Esophagus squamous epithelium (tissue), 5 donors: ENCODE results near the gene FOXP4. TPM values are rescaled to one million over a fixed set of nuclear protein-coding genes. Genes with fewer than 3 reads are reported as not detected.

Source experiments
- DNase-seq: peaks from one replicate; lab custom pipeline; 2025; lab: John Stamatoyannopoulos, UW
- H3K27ac ChIP-seq, 4 donors: fragments of 200-600 bp; sonication (generic); one replicate each; pipeline ENCODE4 v1.5.1; 2016 to 2019; ENCODE audit warnings: mild to moderate bottlenecking in 1 of 4
- H3K27me3 ChIP-seq, 4 donors: fragments of 200-600 bp; sonication (generic); 1 replicate in 3 of 4; 2 replicates in 1 of 4; pipeline versions ENCODE4 v1.5.1 to v1.6.0; 2017 to 2021; ENCODE audit warnings: antibody characterized with exemption in 1 of 4
- H3K36me3 ChIP-seq, 3 donors: fragments of 200-600 bp; sonication (generic); one replicate each; pipeline ENCODE4 v1.5.1; 2016 to 2019
- H3K4me1 ChIP-seq, 3 donors: fragments of 200-600 bp; sonication (generic); one replicate each; pipeline ENCODE4 v1.5.1; 2017 to 2019
- H3K4me3 ChIP-seq, 4 donors: fragments of 200-600 bp; sonication (generic); 1 replicate in 3 of 4; 2 replicates in 1 of 4; pipeline ENCODE4 v1.5.1; 2016 to 2019; ENCODE audit warnings: mild to moderate bottlenecking in 2 of 4, moderate library complexity in 1 of 4
- H3K9me3 ChIP-seq, 3 donors: fragments of 200-600 bp; sonication (generic); one replicate each; pipeline ENCODE4 v1.5.1; 2016 to 2019
- CTCF ChIP-seq, 6 experiments: fragments of 450-650 bp in 4 of 6; fragments of 200-600 bp in 2 of 6; sonication (generic) in 2 of 6; IDR thresholded peaks; one replicate each; pipeline ENCODE4 v1.5.1; 2016 to 2019; ENCODE audit warnings: antibody characterized with exemption in 6 of 6, mild to moderate bottlenecking in 4 of 6, moderate library complexity in 4 of 6
- POLR2A ChIP-seq, 4 donors: fragments of 450-650 bp; IDR thresholded peaks; one replicate each; pipeline ENCODE4 v1.6.1; 2017; ENCODE audit warnings: antibody characterized with exemption in 4 of 4, mild to moderate bottlenecking in 4 of 4, moderate library complexity in 3 of 4
- WGBS, 2 donors: methylation state at CpG; one replicate each; pipeline ENCODE4 v1.1.5; 2018; 5-methylcytosine and 5-hydroxymethylcytosine counted together
- intact Hi-C: fragments of 100-400 bp; cut with DNase I; formaldehyde crosslinking; loops from one replicate; pipeline ENCODE4 v1.15.0; 2022
- total RNA-seq, 4 donors: library from RNA; depleted of rRNA; stranded (reverse); fragments of >200 nt; gene quantifications; one replicate each; pipeline ENCODE4 v1.1.0, GENCODE V29; 2016
- donor health status: DM: yes; HTN: yes; CAD: no.

FOXP4 gene
- total RNA-seq, 4 donors from 2014 or later, result 2.2 to 10.3 (median 6.8) TPM

DNA sequence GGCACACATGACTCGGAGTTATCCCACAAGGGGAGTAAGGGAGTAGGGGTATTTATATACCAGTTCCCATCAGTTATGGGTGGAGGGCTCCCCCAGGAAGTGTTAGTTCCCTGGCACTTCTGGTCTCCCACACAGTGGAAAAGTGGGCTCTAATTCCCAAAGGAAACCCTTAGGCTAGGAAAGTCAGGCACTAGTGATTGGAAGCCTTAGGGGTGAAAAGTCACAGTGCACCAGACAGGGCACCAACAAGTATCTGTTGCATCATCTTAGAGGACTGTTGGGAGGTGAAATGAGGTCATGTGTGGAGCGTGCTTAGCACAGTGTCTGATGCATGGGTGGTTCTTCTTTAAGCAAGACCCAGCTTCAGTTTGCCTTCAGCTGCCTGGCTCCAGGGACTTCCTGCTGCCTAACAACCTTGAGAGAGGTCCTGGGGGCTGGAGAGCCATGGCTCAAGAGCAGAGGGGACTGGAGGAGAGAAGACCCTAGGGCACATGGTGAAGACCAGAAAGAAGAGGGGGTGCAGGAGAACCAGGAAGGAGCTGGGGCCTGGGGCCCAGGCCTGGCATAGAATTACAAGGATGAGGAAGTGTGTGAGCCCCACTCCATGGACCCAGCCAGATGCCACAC is 7.5 kb upstream of the FOXP4 start:
- Histone ChIP-seq H3K27ac (no peak overlapping the region), H3K27me3 (peaks cover 0 to 37% (median 0%) of the 10 kb centered on the region in 4 donors), H3K36me3 (no peaks in the 10 kb centered on the region), H3K9me3 (no peaks in the 10 kb centered on the region), H3K4me3 (no peak overlapping the region), H3K4me1 (peaks cover 7 to 28% (median 10%) of the 10 kb centered on the region in 3 donors)
- TF ChIP-seq CTCF (IDR thresholded peaks at IDR 0.05) (no peak), POLR2A (IDR thresholded peaks at IDR 0.05) (no peak)
- 66 to 80% methylated on average over 2 of the region's 2 CpGs for WGBS, 2 donors
- intact Hi-C loops, result no loop called here
- DNase-seq, result no peak

- H3K4me3 ChIP-seq, result no peak overlapping the region
- no peak overlapping the region for H3K27ac ChIP-seq
- no peak for DNase-seq
- peaks cover 0 to 37% (median 0%) of the 10 kb centered on the region in 4 donors for H3K27me3 ChIP-seq
- no peaks in the 10 kb centered on the region for H3K36me3 ChIP-seq
- TF ChIP-seq POLR2A (IDR thresholded peaks at IDR 0.05) (no peak), CTCF (IDR thresholded peaks at IDR 0.05) (no peak)
- no peaks in the 10 kb centered on the region for H3K9me3 ChIP-seq
- intact Hi-C loops, result no loop called here
- H3K4me1 ChIP-seq, result peaks cover 7 to 28% (median 10%) of the 10 kb centered on the region in 3 donors
Measured at GRCh38 chr6:41539204-41539603, 7.0 kb upstream of the FOXP4 start.

GRCh38 chr6:41541364-41541763 is 4.8 kb upstream of the FOXP4 start:
- WGBS, 2 donors, result 93 to 94% methylated on average over 2 of the region's 2 CpGs
- no peak for TF ChIP-seq CTCF (IDR thresholded peaks at IDR 0.05)
- TF ChIP-seq POLR2A (IDR thresholded peaks at IDR 0.05), result no peak
- intact Hi-C loops, result no loop called here
- Histone ChIP-seq H3K27ac (no peak overlapping the region), H3K27me3 (peaks cover 0 to 38% (median 0%) of the 10 kb centered on the region in 4 donors), H3K4me1 (peaks cover 16 to 32% (median 17%) of the 10 kb centered on the region in 3 donors), H3K36me3 (no peaks in the 10 kb centered on the region), H3K9me3 (no peaks in the 10 kb centered on the region), H3K4me3 (no peak overlapping the region)
- no peak for DNase-seq

DNA sequence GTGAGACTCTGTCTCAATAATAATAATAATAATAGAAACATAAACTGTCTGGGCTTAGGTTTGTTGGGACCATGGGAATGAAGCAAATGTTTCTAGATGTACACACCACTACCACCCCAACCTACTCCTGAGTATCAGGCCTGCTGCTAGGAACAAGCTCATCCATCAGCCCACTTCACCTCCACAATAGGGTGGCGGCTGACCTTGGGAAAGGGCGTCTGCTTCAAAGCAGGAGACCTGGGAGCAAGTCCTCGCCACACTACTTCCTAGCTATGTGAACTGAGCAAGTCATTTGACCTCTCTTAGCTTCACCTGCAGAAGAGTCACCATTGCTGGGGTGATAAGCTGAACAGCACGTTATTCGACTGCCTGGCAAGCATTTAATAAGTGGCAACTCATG is 3.1 kb upstream of the FOXP4 start:
- Histone ChIP-seq H3K36me3 (no peaks in the 10 kb centered on the region), H3K27me3 (peaks cover 0 to 42% (median 0%) of the 10 kb centered on the region in 4 donors), H3K27ac (no peak overlapping the region), H3K9me3 (no peaks in the 10 kb centered on the region), H3K4me3 (no peak overlapping the region), H3K4me1 (peaks cover 14 to 31% (median 18%) of the 10 kb centered on the region in 3 donors)
- TF ChIP-seq CTCF (IDR thresholded peaks at IDR 0.05) (no peak), POLR2A (IDR thresholded peaks at IDR 0.05) (no peak)
- 81 to 100% methylated on average over 2 to 3 of the region's 5 CpGs for WGBS, 2 donors
- DNase-seq, result no peak
- intact Hi-C loops, result no loop called here

GRCh38 chr6:41545247-41545702 is 906 bp upstream of the FOXP4 start:
- peaks cover 19 to 44% (median 23%) of the 10 kb centered on the region in 3 donors for H3K4me1 ChIP-seq
- peak overlapping the region; percentile 79 to 94 (median 84) for H3K4me3 ChIP-seq
- WGBS, 2 donors, result 0 to 15% methylated on average over 10 to 11 of the region's 15 CpGs
- DNase-seq, result no peak
- H3K9me3 ChIP-seq, result no peaks in the 10 kb centered on the region
- intact Hi-C loops, result no loop called here
- H3K27me3 ChIP-seq, result peaks cover 0 to 35% (median 0%) of the 10 kb centered on the region in 4 donors
- TF ChIP-seq CTCF (IDR thresholded peaks at IDR 0.05) (no peak), POLR2A (IDR thresholded peaks at IDR 0.05) (no peak)
- peak overlapping the region in 1 of 4 donors; percentile 60 for H3K27ac ChIP-seq
- no peaks in the 10 kb centered on the region for H3K36me3 ChIP-seq
